Measurements from ENCODE around the gene PGAM2.
"Not testable (repeated sequence)": the region's sequence is repeated elsewhere in the genome, so short reads cannot be mapped to it uniquely, and the experiment has no call there.

PGAM2 gene

DNA sequence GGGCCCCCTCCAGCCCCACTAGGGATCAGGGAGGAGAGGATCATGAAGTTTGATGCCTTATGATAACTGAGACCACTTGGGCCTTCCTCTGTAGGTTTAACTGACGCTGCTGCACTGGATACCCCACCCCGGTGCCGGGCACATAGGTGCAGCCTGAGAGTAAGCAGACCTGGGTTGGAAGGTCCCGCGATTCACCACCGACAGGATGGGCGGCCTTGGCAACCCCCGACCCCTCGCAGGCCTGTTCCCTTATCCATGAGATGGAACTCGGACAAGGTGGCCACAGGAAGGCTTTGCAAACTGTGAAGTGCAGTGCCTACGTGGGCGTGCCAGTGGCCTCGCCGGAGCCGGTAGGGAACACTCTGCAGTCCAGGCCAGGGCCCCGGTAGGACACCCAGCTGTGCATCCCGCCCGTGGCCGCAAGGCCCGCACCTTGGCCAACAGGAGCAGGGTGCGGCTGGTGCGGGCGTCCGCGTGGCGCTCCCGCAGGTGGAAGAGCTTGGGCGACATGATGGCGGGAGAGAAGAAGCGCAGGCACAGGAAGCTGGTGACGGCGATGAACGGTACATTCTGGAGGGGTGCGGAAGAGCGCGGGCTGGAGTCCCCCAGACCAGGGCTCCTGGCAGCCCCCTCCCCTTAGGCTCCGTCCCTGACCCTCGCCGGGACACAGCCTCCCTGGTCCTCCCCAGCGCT is 25.4 kb downstream of the PGAM2 start:
- intact Hi-C loops (cut with DNase I), result not testable (repeated sequence)
- peak in 3 of 10 donors; percentile 46 to 68 (median 48) for DNase-seq

GRCh38 chr7:44038961-44039558 is 26.3 kb downstream of the PGAM2 start:
- intact Hi-C loops (cut with DNase I), result not testable (repeated sequence)
- peak; percentile 82 to 98 (median 89) for DNase-seq

- DNase-seq, result peak in 2 of 10 donors; percentile 14 to 17
- intact Hi-C loops (cut with DNase I), result not testable (repeated sequence)
Observed at GRCh38 chr7:44038553-44038952, 26.8 kb downstream of the PGAM2 start.

DNA sequence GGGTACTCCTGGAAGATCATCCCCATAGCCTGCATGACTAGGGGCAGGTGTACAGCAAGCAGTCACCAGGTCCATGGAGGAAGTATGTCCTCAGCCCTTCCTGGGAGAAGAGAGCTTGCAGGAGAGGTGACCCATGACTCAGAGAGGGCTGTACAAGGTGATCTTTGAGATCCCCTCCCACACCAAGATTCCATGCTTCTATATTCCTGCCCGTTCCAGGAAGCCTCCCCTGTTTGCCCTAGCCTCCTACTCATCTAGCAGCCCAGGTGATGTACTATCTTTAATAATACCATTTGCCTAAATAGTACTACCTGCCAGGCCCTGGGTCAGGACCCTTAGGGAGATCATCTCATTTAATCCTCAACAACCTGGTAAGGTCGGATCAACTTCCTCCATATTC is 27.4 kb downstream of the PGAM2 start:
- intact Hi-C loops (cut with DNase I); DNase-seq: not testable (repeated sequence)

GRCh38 chr7:44036364-44036763 is 29.0 kb downstream of the PGAM2 start:
- DNase-seq, result peak in 1 of 10 donors; percentile 52

GRCh38 chr7:44033971-44034844 is 31.2 kb downstream of the PGAM2 start:
- intact Hi-C loops (cut with DNase I), result not testable (repeated sequence)
- peak in 2 of 10 donors; percentile 29 to 48 for DNase-seq

More at GRCh38 chr7:44036364-44036763, 29.0 kb downstream of the PGAM2 start:
- intact Hi-C loops (cut with DNase I), result not testable (repeated sequence)

- intact Hi-C loops (cut with DNase I), result not testable (repeated sequence)
- DNase-seq, result peak in 1 of 10 donors; percentile 13
Observed at GRCh38 chr7:44032031-44032430, 33.3 kb downstream of the PGAM2 start.

GRCh38 chr7:44031319-44031718 is 34.0 kb downstream of the PGAM2 start:
- intact Hi-C loops (cut with DNase I), result not testable (repeated sequence)
- DNase-seq, result peak in 2 of 10 donors; percentile 24 to 62

- DNase-seq, result peak in 1 of 10 donors; percentile 9
- intact Hi-C loops (cut with DNase I), result not testable (repeated sequence)
Observed at GRCh38 chr7:44030029-44030428, 35.3 kb downstream of the PGAM2 start.

DNA sequence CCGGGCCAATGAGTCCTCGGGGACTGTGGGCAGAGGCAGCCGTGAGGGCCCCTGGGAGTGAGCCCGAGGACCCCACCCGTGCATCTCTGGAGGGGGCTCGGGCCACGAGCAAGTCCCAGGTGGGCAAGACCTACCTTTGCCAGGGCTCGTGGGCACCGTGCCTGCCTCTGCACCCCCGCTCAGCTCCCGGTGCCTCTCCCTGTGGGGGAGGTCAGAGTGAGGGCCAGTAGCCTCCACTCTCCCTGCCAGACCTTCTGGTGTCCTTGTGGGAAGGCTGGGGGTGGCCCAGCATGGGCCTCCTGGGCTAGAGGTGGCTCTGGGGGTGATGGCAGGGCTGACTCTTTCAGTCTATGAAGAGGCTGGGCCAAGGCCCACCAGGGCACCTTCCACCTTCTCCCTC is 35.9 kb downstream of the PGAM2 start:
- peak in 2 of 10 donors; percentile 12 to 17 for DNase-seq
- intact Hi-C loops (cut with DNase I), result not testable (repeated sequence)

DNA sequence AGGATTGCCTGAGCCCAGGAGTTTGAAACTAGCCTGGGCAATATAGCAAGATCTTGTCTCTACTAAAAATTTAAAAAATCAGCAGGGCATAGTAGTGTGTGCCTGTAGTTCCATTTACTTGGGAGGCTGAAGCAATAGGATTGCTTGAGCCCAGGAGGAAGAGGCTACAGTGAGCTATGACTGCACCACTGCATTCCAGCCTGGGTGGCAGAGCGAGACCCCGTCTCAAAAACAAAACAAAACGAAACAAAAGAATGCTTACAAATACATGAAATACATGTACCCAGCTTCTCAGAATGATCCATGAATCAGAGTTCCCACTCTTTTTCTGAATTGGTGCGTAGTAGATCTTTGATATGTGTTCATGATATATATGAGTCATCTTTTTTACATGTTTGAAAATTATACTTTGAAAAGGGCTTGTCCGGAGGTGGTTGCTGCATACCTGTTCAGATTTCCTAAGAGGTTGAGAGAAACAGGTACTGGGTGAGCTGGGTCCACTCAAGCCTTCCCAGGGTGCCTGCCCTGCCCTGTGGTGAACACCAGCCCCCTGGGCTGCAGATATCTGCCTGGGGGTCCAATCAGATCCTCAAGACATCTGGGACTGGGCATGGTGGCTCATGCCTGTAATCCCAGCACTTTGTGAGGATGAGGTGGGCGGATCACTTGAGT is 42.4 kb downstream of the PGAM2 start:
- intact Hi-C loops (cut with DNase I), result not testable (repeated sequence)
- DNase-seq, result peak in 1 of 10 donors; percentile 47

DNA sequence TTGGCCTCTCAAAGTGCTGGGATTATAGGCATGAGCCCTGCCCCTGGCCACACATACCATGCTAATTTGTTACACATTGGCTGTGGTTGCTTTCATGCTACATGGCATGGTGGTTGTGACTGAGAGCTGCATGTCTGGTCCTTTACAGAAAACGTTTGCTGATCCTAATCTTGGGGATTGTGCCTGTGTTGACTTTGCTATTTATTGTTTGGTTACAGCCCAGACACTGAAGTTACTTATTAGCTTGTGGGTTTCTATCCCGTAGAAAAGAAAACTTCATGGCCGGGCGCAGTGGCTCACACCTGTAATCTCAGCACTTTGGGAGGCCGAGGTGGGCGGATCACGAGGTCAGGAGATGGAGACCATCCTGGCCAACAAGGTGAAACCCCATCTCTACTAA is 43.3 kb downstream of the PGAM2 start:
- intact Hi-C loops (cut with DNase I); DNase-seq: not testable (repeated sequence)

- intact Hi-C loops (cut with DNase I), result not testable (repeated sequence)
- peak in 3 of 10 donors; percentile 37 to 57 (median 43) for DNase-seq
Observed at GRCh38 chr7:44019825-44020224, 45.5 kb downstream of the PGAM2 start.

DNA sequence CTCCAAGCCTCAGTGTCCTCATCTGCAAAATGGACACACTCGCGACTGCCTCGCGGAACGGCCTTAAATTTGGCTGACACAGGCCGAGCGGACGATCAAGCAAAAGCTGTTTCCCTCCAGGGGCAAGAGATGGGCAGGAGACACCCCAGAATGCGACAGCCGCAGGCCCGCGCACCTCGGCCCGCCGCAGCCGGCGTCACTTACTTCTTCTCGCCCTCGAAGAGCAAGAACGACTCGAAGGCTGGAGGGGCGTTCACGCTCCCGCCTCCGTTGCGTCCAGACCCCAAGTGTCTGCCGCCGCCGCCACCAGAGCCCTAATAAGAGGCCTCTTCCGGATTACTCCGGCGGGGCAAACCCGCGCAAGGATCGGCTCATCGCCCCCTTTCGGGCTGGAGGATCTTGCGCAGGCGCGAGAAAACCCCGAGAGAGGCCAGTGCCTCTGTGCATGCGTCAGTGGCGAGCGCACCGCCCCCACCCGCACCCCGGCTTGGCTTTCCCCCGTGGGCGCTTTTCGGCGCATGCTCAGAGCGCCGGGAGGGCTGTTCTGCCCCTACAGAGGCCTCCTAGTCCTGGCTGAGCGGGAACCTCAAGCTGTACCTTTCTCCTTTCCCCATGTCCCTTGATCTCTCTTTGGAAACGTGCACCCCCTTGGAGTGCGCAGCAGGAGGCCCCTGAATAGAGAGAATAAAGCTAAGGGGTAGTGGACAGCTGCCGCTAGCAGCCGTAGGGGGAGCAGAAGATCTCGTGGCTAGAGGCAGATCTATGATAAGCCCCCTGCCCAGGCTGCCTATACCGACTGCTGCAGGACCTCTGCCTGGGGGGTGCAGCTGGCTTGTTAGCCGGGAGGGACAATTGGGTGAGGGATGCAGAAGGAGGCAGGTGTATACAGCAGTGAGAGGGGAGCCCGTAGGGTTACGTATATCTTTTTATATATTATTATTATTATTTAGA is 46.2 kb downstream of the PGAM2 start:
- peak; percentile 98 to 100 (median 98) for DNase-seq
- intact Hi-C loops (cut with DNase I), result not testable (repeated sequence)

DNA sequence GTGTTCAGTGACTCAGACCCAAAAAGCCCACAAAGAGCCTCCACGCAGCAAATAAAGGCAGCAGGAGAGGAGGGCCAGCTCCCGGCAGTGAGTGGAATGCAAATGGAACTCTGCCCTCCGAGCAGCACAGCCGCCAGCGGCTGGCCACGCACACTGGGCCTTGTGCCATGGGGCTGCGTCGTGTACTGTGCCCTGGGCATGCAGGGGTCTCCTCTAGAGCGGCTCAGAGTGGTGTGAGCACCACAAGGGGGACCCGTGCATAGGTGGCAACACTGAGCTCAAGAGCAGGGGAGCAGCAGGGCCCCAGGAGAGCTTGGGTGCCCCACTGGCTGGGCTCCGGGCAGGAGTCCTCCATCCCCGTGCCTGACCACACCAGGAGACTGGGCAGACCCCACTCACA is 50.3 kb downstream of the PGAM2 start:
- intact Hi-C loops (cut with DNase I), result not testable (repeated sequence)
- peak in 4 of 10 donors; percentile 18 to 75 (median 40) for DNase-seq
